ENCODE data around the gene CHAT.

CHAT gene

DNA sequence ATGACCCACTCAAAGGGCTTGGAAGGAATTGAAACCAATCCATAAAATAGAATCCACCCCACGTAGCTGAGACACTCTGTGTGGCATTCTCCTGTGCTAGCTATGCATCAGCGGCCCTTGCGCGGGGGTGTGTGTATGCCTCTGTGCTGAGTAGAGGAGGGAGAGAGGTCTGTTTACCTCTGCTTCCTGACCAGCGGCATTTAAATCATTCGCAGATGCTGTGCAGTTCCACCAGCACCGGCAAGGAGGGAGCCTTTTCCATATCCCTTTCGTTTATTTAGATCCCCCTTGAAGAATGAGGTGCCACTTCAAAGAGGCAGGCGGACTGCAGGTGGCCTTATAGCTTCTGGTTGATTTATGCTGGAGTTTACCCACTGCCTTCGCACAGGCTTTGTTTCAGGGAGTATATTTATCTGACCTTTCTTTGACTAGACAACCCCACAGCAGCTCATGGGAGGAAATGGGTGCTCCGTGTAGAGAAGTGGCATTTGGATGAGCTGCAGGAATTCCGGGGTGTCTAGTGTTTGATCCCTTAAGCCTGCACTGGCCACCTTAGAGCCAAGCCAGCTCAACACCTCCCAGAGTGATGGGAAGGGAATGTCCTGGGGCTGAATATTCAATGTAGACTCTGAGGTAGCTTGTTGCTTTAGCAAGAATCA, 77.0 kb downstream of the CHAT start:
- DNase-seq, result no peak

DNA sequence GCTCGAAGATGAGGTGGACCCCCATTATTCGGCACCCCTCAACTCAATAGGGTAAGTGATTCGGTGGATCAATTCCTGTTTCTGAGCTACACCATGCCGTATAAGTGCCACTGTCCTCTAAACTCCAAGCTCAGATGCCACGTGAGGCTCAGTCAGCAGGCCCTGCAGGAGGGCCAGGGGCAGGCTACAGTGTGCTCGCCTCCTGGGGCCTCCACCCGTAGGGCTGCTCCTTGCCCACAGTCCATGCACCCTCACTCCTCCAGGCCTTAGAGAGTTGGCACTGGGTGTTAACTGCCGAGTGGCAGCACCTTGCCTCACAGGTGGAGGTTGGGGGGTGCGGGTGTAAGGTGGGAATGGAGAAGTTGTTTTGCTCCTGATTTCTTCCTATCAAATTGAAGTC, 77.8 kb downstream of the CHAT start:
- DNase-seq, result no peak

DNA sequence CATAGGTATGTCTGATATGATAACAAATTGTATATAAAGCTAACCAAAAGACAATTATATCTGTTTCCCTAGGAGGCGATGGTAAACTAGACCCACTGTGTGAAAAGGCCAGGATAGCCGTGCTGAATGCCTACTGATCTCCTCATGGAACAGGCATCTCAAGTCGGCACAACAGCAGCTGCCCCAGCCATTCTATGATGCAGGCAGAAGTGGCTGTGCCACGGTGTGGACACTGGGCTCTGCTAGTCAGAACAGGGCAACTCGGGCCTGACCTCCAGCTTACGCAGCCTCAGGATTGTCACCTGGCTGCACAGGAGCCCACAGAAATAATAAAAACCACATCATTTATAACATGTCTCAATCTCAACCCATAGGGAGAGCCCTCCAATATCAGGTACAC, 80.6 kb downstream of the CHAT start:
- no peak for DNase-seq

DNA sequence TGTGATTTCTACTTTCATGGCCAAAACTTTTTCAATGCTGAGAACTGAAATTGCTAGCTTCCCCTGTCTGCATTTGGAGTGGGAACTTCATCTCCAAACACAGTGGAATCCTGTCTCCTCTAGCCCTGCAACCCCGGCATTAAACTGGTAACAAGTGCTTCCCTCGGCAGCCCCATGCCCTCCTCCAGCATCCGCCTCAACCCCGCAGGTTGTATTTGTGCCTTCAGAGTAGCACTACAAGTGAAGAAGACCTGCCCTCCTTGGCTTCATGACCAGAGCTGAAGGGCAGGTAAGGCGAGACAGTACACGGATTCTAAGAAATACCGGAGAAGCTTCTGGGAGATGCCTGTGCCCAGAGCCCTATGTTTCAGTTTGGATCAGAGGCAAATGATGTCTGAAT, 82.5 kb downstream of the CHAT start:
- no peak for DNase-seq

DNA sequence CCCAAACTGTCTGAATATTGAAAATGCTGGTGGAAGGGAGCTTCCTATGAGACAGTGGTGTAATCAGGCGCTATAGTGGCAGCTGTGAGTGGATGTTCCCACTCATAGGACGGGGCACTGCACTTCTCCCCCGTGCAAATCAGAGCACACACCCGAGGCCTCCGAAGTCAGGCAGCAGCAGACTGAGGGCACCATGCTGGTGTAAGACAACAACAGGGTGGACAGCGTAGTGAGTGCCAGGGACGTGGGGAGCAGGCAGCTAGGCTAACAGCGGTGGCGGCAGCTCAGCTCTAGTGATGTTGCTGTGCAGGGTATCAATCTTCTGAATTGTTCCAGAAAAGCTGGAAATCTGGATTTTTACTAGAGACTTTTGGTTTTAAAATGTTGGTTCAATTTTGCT, 84.8 kb downstream of the CHAT start:
- DNase-seq, result no peak

DNA sequence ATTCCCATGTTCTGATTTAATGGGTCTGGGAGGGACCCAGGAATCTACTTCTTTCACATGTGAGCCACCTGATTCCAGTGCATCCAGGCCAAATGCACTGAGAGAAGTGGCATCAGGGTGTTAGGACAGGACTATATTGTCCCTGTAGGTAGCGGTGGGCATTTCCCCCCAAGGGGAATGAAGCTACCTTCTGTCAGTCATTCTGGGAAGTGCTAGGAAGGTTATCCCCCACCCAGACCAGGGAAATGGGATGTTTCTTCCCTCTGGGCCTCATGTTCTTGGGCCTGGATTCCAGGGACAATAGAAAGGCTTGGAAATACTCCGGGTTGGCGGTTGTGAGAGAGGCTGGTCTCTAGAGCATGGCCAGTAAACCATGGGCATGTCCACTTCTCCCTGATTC, 86.4 kb downstream of the CHAT start:
- no peak for DNase-seq

DNA sequence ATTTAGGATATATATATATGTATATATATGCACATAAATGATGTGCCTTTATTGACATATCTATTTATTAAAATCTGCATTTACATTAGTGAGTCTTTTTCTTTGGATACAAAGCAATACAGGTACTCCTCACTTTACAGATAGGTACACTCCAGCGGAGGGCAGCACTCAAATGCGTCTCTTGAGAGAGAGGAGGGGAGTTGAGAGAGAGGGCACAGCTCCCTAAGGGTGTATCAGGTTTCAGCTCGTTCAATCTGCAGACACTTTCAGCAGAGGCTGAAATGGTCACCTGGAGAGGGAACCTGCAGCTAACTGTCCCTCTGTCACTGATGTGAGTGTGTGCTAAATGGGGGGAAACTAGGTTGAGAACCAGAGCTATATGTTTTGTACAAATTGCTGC, 87.2 kb downstream of the CHAT start:
- no peak for DNase-seq

DNA sequence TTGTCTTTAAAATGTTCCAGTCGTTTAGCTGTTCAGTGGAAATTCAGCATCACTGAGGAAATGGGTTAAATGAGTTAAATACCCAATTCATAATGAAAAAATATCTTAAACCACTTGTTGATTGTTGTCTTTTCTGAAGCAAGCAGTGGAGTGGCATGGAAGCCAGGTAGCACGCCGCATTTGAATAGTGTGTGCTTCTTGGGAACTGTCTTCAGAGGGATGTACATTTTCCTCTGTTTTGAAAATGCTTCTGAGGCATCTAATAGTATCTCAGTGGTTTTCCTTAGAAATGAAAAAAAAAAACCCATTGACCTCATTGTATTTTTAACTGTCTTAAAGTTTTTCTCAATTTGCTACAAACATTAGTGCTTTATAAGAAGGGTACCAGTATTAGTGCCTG, 93.7 kb downstream of the CHAT start:
- no peak for DNase-seq

DNA sequence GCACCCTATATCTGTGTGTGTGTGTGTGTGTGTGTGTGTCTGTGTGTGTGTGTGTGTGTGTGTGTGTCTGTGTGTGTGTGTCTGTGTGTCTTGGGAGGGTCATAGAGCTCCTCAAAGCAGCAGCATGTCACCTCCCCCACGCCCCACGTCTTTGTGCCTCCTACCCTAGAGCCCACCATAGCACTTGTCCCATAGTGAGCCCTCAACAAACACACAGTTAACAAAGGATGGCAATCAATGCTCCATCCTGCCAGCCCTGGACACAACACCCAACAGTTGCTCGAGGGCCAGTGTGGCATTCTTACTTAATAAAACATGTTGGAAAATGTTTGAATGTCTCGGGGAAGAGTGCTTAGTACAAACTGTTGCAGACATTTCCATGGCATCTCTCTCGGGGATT, 96.1 kb downstream of the CHAT start:
- DNase-seq, result no peak

DNA sequence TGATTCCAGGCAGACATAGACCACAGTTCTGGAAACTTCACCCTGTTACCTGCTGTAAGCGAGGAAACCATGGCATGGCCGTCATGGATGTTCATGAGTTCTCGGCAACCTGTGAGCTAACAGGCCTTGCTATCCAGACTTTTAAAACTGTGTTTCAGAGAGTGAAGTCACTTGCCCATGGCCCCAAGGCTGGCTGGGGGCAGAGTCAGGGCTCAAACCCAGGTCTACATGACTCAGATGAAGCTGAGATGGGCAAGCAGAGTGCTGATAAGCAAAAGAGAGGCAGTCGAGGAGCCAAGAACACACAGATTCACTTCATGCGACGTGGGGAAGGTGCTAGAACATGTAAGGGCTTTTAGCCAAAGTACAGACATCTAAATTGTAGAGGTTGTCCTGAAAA, 97.1 kb downstream of the CHAT start:
- DNase-seq, result no peak

DNA sequence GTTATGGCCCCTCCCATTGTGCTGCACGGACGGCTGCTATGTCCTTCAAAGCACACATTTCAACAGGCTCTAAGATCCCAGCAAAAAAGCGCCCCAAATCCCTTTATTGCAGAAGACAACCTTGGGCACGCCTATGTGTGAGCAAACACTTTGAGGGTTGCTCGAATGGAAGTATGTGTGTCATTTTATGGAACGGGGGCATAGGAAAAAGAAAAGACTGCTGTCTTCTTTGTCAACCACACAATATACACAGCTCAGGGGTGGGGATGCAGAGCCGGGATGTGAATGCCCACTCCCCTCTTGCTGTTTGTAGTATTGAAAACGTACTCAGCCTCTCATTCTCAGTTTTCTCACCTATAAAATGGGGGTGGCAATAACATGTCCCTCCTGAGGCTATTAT, 97.6 kb downstream of the CHAT start:
- no peak for DNase-seq

DNA sequence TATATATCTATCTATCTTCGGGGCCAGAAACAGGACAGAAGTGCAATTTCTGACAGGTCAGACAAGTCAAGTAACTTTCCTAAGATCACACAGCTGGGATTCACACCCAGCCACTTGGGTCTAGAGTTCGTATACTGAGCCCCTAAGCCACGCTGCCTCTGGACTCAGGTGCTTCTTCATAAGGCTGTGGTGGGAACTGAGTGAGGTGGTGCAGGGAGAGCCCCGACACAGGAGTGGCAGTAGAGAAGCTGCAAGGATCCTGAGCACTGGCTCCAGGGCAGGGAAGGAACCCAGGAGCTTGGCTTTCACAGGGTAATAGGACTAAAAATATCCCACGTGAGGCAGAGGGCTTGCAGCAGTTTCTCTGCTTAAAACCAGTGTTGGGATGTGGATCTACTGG, 99.4 kb downstream of the CHAT start:
- DNase-seq, result no peak
